GM21723 (cell line): ENCODE measurements around the gene BACH2.

Experiments
- ATAC-seq: cut with Tn5 transposase; IDR thresholded peaks from one replicate; pipeline ENCODE4 v1.9.1; 2021; ENCODE audit warnings: mild to moderate bottlenecking, moderate library complexity; ENCODE audit not compliant: unreplicated experiment

The BACH2 gene

GRCh38 chr6:89886378-89887120, 410.1 kb downstream of the BACH2 start:
- ATAC-seq: no peak
